Ammon's horn (tissue), 1 donor: Measurements from ENCODE around the gene NHLRC4.

Experiments used
- DNase-seq: peaks from one replicate; pipeline ENCODE4 v3.0.0-alpha.2; 2016; ENCODE audit warnings: low spot score

The NHLRC4 gene

DNA sequence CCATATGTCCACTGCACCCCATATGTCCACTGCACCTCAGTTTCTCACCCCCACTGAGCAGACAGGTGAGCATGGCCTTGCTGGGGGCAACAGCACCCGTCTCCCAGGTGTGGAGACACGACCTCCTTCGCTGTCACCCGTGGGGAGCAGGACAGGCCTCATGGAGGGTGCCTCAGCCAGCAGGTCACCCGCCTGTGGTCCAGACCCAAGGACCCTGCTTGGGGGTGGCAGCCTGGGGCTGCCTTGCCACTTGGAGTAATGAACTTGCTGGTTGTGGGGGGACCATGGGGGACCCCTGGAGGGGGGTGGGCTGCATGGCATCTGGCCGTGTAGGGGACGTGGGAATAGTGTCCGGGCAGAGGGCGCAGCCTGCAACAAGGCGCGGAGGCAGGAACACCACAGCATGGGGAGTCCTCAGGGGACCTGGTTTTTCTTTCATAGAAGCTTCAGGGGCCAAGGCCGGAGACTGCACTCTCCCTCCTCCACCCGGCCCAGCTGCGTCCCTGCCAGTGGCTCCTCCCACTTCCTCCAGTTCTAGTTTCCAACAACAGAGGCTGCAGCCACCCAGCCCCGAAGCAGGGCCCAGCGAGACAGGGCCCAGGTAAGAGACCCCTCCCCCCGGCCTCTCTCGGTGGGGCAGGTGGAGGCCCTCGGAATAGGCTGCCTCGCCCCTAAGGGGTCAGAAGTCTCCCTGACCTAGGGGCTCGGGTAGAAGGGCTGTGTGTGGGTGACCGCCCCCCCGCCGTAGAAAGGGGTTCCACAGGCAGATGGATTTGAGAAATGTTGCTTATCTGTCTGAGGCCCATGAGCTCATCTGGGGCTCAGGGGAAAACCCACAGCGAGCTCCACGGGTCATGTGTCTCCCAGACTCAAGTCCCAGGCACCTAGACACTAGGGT is at the start of gene NHLRC4:
Gene NHLRC4, plus strand, starts transcription at position 531 of the 898 bp plus-strand sequence. CDS start 1,043 bp downstream, outside the sequence.
- no peak for DNase-seq

DNA sequence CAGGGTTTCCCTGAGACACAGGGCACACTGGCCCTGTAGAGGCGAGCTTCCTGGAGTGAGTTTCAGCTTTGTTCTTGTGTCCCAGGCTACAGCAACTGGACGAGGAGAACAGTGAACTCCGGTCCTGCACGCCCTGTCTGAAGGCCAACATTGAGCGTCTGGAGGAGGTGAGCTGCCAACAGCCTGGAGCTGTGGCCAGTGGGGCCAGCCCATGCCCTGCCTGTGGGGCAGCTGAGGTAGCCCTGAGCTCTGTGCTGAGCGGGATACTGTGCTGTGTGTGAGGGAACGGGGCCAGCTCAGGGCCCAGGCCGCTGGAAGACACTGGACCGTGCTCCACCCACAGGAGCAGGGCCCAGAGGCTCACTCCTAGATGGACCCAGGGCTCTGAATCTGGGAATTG is 47.9 kb upstream of the NHLRC4 start:
- peak; percentile 70 for DNase-seq

DNA sequence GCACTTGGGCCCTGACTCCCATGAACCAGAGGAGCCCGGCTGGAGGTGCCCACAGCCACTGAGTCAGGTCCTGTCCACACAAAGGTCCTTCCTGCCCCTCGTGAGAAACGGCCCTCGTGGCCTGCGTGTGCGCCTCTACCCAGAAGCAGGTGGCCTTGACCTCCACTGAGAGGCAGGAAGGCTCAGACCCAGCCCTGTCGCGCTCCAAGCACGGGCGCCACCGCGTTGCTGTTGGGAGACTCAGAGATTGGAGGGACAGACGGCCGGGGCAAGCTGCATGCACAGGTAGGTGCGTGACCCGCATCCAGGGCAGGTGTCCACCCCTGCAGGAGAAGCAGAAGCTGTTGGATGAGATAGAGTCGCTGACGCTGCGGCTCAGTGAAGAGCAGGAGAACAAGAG is 47.4 kb upstream of the NHLRC4 start:
- DNase-seq: no peak

- no peak for DNase-seq
Observed at GRCh38 chr16:519841-520687, 46.7 kb upstream of the NHLRC4 start.

GRCh38 chr16:520847-521246 is 46.0 kb upstream of the NHLRC4 start:
- no peak for DNase-seq

DNA sequence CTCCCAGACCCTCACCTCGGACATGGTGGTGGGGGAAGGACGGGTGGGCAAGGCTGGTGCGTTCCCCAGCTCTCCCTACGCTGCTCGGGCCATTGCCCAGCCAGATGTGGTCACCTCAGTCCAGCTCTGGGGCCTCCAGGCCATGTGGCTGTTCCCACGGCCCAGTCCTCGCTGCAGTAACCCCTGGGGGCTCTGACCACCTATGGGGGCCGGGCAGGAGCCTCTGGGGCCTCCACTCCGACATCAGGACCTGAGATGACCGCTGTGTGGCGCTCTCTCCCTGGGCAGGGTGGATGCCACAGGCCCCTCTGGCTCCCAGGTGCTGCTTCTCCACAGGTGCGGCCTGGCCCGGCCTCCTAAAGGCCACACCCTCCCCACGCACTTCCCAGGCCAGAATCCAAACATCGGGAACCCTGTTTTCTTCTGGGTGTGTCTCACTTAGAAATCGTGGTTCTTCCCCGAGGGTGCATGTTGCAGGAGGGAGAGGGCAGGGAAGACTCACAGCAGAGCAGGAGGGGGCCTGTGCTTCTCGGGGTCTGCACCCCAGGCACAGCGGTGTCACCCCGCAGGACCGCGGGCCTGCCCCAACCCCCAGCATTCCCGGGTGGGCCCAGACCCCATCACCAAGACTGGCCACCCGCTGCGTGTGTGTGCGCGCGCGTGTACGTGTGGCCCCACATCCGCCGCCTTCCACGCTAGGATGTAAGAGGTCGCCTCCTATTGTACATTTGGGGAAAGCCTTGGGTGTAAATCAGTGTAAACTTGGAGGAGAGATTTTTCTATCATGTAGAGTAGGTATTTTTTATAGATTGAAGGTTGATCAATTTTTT is 45.2 kb upstream of the NHLRC4 start:
- no peak for DNase-seq

GRCh38 chr16:522320-523096 is 44.3 kb upstream of the NHLRC4 start:
- no peak for DNase-seq

- DNase-seq: no peak
Observed at GRCh38 chr16:523097-523741, 43.6 kb upstream of the NHLRC4 start.

GRCh38 chr16:524274-525040 is 42.3 kb upstream of the NHLRC4 start:
- DNase-seq: no peak

GRCh38 chr16:525123-525519 is 41.7 kb upstream of the NHLRC4 start:
- DNase-seq: no peak

DNA sequence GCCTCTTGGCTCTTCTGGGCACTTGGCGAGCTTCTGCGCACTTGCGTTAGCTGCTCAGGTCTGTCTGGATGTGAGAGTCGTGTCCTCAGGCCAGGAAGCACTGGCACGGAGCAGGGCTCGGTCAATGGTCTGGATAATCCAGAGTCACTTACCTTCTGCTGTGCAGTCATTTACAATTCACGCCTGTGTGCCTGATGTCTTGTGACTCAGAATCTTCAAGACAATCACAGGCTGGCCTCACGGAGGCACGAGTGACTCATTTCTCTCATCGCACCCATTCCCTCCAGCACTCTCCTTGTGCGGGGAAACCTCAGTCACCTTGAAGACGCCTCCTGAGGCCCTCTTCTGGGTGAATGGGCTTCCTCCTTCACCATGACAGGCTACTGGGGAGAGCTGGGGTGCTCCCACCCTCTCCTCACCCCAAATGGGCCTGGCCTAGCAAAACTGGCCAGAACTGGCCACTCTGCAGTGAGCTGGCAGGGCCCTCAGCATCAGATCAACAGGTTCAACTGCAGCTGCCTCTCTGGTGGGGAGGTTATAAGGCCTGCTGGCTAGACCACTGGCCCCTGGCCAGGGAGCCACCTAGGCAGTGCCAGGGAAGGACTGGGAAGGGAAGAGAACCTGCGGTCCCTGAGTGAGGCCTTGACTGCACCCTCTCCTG is 41.2 kb upstream of the NHLRC4 start:
- no peak for DNase-seq

GRCh38 chr16:526181-527014 is 40.4 kb upstream of the NHLRC4 start:
- DNase-seq: no peak

DNA sequence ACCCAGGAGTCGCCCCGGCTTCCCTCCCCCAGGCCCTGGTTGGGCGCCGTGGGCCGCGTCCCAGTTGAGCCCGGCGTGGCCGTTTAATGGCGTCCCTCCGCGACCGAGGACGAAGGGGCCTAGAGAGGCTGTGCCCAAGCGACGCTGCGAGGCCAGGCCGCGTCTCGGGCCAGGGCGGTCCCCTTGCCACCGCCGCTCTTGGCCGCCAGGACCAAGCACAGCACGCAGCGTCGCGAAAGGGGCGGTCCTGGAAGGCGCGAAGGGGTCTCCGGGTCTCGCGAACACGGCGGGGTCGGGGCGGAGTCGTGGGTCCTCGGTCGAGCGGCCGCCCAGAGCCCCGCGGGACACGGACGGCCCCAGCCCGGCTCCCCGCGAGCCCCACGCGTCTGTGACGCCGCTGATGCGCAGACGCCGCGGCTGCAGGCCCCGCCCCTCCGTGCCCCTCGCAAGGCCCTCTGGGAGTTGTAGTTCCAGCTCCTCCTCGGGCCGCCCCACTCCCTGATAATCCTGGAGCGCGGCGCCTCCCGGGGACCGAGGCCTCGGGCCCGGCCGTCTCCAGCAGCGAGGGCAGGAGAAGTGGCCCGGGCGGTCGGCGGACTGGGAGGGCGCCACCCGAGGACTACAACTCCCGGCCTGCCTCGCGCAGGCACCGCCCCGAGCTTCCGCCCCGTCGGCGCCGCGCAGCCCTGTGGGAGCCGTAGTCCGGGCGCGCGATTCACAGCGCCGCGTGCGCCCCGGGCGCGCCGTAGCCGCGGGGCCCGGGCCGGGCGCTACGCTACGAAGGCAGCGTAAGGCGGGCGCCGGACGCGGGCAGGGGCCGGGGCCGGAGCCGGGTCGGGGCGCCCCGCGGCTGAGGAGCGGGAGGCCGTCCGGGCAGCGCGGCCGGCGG is 39.5 kb upstream of the NHLRC4 start, which contains the start of gene CAPN15:
Gene CAPN15, plus strand, starts transcription at position 698 of the 889 bp plus-strand sequence. CDS start 19,127 bp downstream, outside the sequence.
- DNase-seq: peak; percentile 86

- DNase-seq: no peak
Observed at GRCh38 chr16:528111-529011, 38.4 kb upstream of the NHLRC4 start.

DNA sequence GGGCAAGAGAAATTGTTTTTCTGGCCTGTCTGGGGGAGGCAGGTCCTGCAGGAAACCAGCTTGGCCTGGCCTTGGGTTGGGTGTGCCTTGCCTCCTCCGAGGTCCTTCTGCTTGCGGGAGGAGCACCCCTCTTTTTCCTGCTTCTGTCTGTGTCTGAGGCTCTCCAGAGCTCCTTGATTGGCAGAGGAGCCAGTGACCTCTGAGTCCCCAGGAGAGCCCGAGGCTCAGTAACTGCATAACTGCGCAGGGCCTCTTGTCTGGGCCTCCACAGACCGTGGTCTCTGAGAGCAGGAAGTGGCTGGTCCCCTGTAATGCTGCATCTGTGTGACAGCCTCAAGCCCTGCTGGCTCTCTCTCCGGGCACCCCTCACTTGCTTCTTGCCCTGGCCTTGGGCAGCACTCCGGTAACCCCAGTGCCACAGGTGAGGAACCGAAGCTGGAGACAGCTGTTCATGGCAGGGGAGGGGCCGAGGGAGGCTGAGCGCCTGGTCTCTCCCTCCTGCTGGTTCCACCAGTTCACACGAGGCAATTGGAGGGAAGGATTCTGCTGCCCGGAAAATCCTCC is 37.7 kb upstream of the NHLRC4 start:
- DNase-seq: no peak
